CD4-positive, alpha-beta T cell treated with Interleukin-21 for 1 hour (primary cell): Measurements from ENCODE around the gene TCEAL4.
"Not testable (repeated sequence)": the region's sequence is repeated elsewhere in the genome, so short reads cannot be mapped to it uniquely, and the experiment has no call there.

Source experiments
- DNase-seq: peaks from one replicate; pipeline ENCODE4 v3.0.0-alpha.2; 2020

TCEAL4 gene

DNA sequence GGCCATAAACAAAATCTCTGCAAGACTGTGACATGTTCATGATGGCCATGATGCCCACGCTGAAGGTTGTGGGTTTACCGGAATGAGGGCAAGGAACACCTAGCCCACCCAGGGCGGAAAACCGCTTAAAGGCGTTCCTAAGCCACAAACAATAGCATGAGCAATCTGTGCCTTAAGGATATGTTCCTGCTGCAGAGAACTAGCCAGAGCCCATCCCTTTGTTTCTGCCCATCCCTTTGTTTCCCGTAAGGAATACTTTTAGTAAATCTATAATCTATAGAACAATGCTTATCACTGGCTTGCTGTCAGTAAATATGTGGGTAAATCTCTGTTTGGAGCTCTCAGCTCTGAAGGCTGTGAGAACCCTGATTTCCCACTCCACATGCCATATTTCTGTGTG is 9.9 kb downstream of the TCEAL4 start:
- not testable (repeated sequence) for DNase-seq

- peak; percentile 59 for DNase-seq
Observed at GRCh38 chrX:103607364-103608305, 22.3 kb downstream of the TCEAL4 start, which contains the start of gene TCEAL3. TCEAL3 (plus strand) TSS chrX:103607963; CDS start chrX:103609065, 1,102 bp downstream.

- peak; percentile 14 for DNase-seq
Observed at GRCh38 chrX:103608306-103608963, 23.1 kb downstream of the TCEAL4 start.

GRCh38 chrX:103610282-103610681 is 25.0 kb downstream of the TCEAL4 start:
- DNase-seq: no peak

DNA sequence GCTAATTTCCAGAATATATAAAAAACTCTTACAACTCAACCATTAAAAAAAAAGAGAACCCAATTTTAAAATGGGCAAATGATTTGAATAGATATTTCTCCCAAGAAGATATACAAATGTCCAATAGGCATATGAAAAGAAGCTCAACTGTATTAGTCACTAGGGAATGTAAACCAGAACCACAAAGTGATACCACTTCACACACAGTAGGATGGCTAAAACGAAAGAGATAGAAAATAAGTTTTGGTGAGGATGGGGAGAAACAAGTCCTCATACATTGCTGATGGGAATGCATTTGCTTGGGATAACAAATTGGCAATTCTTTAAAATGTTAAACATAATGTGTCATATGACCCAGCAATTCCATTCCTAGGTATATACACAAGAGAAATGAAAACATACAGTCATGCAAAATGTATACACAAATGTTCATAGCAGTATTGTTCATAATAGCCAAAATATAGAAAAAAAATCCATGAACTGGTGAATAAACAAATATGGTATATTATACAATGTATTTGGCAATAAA is 28.1 kb downstream of the TCEAL4 start:
- no peak for DNase-seq

- DNase-seq: no peak
Observed at GRCh38 chrX:103614999-103615398, 29.7 kb downstream of the TCEAL4 start.

- no peak for DNase-seq
Observed at GRCh38 chrX:103615781-103616371, 30.6 kb downstream of the TCEAL4 start.

DNA sequence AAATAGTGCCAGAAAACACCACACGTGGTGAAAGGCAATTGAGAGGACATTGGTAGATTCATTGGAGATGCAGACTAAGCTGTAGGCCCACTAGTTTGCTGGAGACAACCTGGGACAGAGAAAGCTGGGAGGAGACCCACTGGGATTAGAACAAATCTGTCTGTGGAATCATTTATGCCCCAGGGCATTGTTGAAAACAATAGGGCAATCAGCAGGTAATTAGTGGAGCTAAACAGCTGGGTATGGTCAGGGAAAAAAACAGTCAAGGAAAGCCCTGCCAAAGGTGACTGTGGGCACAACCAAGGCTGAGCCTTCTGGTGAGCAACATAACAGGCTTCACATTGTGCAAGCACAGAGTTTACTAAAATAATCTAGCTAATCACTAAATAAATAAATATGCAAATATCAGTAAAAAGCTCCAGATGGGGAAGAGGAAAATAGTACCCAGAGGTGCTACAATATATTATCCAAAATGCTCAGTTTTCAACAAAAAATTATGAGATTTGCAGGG is 31.4 kb downstream of the TCEAL4 start:
- no peak for DNase-seq

- no peak for DNase-seq
Observed at GRCh38 chrX:103624111-103624510, 38.8 kb downstream of the TCEAL4 start.

DNA sequence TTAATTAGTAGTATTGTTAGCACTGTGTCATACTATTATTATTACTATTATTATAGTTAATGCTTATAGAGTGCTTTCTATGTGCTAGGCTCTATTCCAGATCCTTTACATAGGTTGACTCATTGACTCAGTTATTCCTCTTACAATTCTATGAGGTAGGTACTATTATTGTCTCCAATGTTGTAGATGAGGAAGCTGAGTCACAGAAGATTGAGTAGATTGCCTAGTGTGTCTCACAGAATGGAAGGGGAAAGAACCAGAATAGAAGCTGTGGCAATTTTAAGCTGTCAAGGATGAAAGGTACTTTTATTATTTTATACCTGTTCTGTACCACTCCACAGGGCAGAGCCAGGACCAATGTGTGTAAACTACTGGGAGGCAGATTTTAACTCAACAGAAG is 41.5 kb downstream of the TCEAL4 start:
- no peak for DNase-seq

- DNase-seq: peak; percentile 48
Observed at GRCh38 chrX:103628386-103629317, 43.3 kb downstream of the TCEAL4 start, which contains the start of gene TCEAL1. TCEAL1 (plus strand) TSS chrX:103628975; CDS start chrX:103629917, 942 bp downstream.

DNA sequence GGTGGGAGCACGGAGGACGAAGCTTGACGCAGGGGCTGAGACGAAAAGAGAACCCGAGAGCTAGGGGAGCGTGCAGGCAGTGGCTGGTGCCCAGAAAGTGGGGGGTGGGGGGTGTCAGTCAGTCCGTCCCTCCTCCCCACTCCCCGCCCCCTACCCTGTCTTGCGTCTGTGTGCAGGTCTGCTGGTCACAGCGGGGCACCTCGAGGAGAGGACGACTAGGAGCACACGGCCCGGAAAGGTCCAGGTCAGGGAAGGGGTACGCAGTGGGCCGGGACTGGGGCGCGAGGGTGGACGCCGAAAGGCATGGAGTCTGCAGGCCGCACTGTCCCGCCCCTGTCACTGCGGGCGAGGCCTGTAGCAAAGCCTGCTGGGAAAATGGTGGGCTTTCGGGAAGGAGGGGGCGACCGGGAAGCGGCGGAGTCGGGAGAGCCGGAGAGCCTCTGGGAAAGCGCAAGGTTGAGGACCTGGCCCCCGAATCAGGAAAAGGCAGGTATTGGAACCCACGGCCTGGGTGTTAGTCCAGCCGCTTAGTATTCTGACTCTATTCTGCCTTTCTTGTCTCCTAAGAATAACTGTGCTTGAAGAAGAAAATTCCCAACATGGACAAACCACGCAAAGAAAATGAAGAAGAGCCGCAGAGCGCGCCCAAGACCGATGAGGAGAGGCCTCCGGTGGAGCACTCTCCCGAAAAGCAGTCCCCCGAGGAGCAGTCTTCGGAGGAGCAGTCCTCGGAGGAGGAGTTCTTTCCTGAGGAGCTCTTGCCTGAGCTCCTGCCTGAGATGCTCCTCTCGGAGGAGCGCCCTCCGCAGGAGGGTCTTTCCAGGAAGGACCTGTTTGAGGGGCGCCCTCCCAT is 44.2 kb downstream of the TCEAL4 start:
- peak; percentile 18 for DNase-seq

DNA sequence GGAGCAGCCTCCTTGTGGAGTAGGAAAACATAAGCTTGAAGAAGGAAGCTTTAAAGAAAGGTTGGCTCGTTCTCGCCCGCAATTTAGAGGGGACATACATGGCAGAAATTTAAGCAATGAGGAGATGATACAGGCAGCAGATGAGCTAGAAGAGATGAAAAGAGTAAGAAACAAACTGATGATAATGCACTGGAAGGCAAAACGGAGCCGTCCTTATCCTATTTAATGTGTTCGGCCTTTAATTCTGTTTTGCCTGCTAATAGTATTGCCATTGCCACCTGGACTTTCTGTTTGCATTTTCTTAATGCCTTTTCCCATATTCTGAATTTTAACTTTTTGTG is 44.8 kb downstream of the TCEAL4 start:
- no peak for DNase-seq

GRCh38 chrX:103631145-103631544 is 45.8 kb downstream of the TCEAL4 start:
- no peak for DNase-seq

DNA sequence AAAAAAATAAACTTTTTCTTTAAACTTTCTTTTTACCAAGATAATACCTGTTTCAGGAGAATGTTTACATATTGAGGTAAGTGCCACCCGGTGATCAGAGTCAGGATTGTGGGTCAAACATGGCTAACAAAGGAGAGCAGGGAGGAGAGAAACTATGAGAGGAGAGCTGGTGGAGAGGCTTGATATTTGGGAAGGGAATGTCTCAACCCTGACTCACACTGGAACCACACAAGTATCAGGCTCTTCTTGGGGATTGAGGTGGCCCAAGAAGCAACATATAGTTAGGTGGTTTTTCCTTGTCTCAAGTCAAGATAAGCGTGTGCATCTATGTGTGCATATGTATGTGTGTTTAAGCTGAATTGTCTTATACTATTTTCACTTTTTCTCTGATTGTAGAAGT is 50.1 kb downstream of the TCEAL4 start:
- DNase-seq: no peak
